Duodenal mucosa (tissue), 2 donors: Measurements from ENCODE around the gene CARD14.

Source experiments
- H3K27ac ChIP-seq: one replicate; pipeline ENCODE4 v1.7.0; 2013; ENCODE audit warnings: low read depth, low read length
- H3K27me3 ChIP-seq, 2 donors: one replicate each; pipeline ENCODE4 v1.7.0; 2013; ENCODE audit warnings: low read length in 2 of 2, control low read depth in 1 of 2; ENCODE audit not compliant: insufficient read depth in 2 of 2, control insufficient read depth in 1 of 2
- H3K36me3 ChIP-seq, 2 donors: one replicate each; pipeline ENCODE4 v1.7.0; 2013; ENCODE audit warnings: low read length in 2 of 2, control low read depth in 1 of 2; ENCODE audit not compliant: insufficient read depth in 2 of 2, control insufficient read depth in 1 of 2
- H3K4me1 ChIP-seq, 2 donors: one replicate each; pipeline ENCODE4 v1.7.0; 2013; ENCODE audit warnings: low read length in 2 of 2, control low read depth in 1 of 2; ENCODE audit not compliant: insufficient read depth in 2 of 2, control insufficient read depth in 1 of 2
- H3K4me3 ChIP-seq, 2 donors: one replicate each; pipeline ENCODE4 v1.7.0; 2013; ENCODE audit warnings: low read length in 2 of 2, low read depth in 1 of 2
- H3K9ac ChIP-seq, 2 donors: one replicate each; pipeline ENCODE4 v1.7.0; 2013; ENCODE audit warnings: low read length in 2 of 2, low read depth in 1 of 2
- H3K9me3 ChIP-seq, 2 donors: one replicate each; pipeline ENCODE4 v1.7.0; 2013; ENCODE audit warnings: low read length in 2 of 2, control low read depth in 1 of 2; ENCODE audit not compliant: control insufficient read depth in 1 of 2

Gene CARD14

DNA sequence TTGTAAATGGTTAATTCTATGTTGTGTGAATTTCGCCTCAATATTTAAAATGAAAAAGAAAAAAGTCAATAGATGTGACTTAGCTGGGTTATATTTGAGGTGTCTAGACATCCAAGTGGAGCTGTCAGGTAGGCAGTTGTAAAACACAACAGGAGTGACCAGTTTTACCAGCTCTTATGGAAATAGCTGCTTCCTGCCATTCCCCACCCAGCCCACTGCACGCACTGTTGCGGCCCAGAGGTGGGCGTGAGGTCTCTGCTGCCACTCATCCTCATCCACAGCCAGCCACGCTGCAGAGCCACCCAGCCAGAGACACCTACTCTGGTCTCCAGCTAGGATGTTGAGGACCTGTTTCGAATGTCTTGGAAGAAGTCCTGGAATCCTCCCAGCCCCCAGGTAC is 3.4 kb upstream of the CARD14 start:
- no peaks in the 10 kb centered on the region for H3K4me1 ChIP-seq
- no peaks in the 10 kb centered on the region for H3K36me3 ChIP-seq
- H3K27ac ChIP-seq, result no peak overlapping the region
- H3K27me3 ChIP-seq, result peaks cover 0 to 3% of the 10 kb centered on the region in 2 donors
- H3K9ac ChIP-seq, result no peak overlapping the region
- H3K4me3 ChIP-seq, result no peak overlapping the region
- no peaks in the 10 kb centered on the region for H3K9me3 ChIP-seq

DNA sequence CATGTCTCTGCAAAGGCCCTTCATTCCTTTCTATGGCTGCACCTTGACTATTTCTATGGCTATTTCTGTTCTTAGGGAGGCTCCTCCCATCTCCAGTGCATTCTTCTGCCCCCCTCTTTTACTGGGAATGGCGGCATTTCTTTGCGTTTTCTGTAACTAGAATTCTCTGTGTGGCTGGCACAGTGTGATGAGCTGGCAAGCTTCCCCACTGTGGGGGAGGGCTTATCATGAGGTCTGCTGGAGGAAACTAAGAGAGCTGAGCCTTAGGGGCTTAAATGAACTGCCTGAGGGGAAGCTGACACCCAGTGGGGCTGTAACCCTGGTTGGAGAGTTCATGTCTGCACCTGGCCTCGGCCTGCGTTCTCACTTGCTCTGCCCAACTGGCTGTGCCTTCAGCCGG is 1.5 kb upstream of the CARD14 start:
- Histone ChIP-seq H3K9ac (no peak overlapping the region), H3K4me1 (no peaks in the 10 kb centered on the region), H3K27me3 (peaks cover 0 to 3% of the 10 kb centered on the region in 2 donors), H3K27ac (no peak overlapping the region), H3K36me3 (no peaks in the 10 kb centered on the region), H3K9me3 (no peaks in the 10 kb centered on the region), H3K4me3 (no peak overlapping the region)

DNA sequence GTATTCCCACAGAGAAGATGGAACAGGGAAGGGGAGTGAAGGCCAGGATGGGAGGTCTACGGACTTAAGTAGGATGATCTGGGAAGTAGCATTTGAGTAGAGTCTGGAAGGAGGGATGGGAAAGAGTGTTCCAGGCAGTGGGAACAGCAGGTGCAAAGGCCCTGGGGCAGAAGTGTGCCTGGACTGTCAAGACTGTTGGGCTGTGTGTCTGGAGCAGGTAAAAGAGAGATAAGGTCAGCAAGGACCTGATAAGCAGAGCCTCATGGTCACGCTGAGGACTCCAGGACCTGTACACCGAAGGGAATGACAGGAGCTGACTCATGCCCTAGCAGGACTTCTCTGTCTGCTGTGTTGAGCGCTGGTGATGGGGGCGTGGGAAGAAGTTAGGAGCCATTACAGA is 723 bp upstream of the CARD14 start:
- Histone ChIP-seq H3K36me3 (no peaks in the 10 kb centered on the region), H3K27me3 (peaks cover 0 to 3% of the 10 kb centered on the region in 2 donors), H3K27ac (no peak overlapping the region)

DNA sequence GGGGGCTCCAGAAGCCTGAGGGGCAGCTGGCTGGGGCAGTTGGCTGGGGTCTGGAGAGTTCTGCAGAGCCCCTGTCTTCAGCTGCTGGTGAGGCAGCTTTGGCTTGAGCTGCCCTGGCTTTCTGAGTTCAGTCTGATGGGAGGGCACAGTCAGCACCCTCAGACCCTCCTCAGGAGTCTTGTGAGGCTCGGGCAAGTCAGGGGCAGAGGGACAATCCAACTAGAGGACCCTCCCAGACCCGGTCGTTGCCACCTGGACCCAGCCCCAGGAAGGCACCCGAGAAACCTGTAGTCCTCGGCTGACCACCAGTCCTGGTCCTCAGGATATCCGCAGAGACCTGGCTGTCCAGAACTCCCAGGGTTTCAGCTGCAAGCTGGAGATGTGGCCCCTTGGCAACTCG is 1.9 kb downstream of the CARD14 start:
- no peaks in the 10 kb centered on the region for H3K9me3 ChIP-seq
- peaks cover 0 to 3% of the 10 kb centered on the region in 2 donors for H3K27me3 ChIP-seq
- no peak overlapping the region for H3K4me3 ChIP-seq
- H3K27ac ChIP-seq, result no peak overlapping the region
- no peaks in the 10 kb centered on the region for H3K4me1 ChIP-seq
- no peak overlapping the region for H3K9ac ChIP-seq
- H3K36me3 ChIP-seq, result no peaks in the 10 kb centered on the region

More for the DNA sequence above, 723 bp upstream of the CARD14 start:
- no peak overlapping the region for H3K9ac ChIP-seq
- H3K4me1 ChIP-seq, result no peaks in the 10 kb centered on the region
- H3K9me3 ChIP-seq, result no peaks in the 10 kb centered on the region
- H3K4me3 ChIP-seq, result no peak overlapping the region

DNA sequence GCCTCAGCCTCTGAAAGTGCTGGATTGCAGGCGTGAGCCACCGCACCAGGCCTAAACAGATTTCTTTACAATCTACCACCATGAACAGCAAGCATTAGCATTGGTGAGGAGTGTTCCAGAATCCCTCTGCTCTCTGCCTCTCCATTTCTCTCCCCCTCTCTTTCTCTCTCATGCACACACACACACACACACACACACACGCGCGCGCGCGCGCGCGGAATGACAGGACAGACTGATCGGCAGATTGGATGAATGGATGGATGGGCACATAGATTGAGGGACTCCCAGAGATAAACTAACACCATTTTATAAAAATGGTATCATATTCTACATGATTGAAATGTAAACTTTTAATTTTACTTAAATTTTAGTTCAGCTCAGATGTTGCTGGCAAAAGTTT is 3.3 kb downstream of the CARD14 start:
- H3K27me3 ChIP-seq, result peaks cover 0 to 3% of the 10 kb centered on the region in 2 donors
- H3K36me3 ChIP-seq, result no peaks in the 10 kb centered on the region
- no peak overlapping the region for H3K9ac ChIP-seq
- H3K4me1 ChIP-seq, result peaks cover 5% of the 10 kb centered on the region in 2 donors
- H3K27ac ChIP-seq, result no peak overlapping the region
- no peak overlapping the region for H3K4me3 ChIP-seq
- H3K9me3 ChIP-seq, result no peaks in the 10 kb centered on the region

- Histone ChIP-seq H3K9ac (no peak overlapping the region), H3K27me3 (peaks cover 0 to 3% of the 10 kb centered on the region in 2 donors), H3K9me3 (no peaks in the 10 kb centered on the region), H3K36me3 (no peaks in the 10 kb centered on the region), H3K27ac (no peak overlapping the region), H3K4me3 (no peak overlapping the region), H3K4me1 (peaks cover 6 to 8% of the 10 kb centered on the region in 2 donors)
These were observed 4.1 kb downstream of the CARD14 start for GRCh38 chr17:80173916-80174315.

DNA sequence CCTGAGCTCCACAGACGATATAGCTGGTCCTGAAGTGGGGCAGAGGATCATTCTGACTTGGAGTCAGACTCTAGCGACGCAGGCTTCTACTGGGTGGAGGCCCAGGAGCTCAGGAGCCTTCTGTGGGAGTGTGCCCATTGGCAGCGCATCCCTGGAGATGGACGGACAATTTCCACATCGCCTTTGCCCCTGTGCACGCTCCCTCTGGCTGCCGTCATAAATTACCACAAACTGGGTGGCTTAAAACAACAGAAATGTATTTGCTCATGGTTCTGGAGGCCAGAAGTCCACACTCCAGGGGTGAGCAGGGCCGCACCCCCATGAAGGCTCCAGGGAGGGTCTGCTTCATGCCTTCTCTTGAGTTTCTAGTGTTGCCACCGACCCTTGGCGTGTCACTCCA is 6.9 kb downstream of the CARD14 start:
- H3K27me3 ChIP-seq, result no peaks in the 10 kb centered on the region
- no peaks in the 10 kb centered on the region for H3K36me3 ChIP-seq
- H3K9me3 ChIP-seq, result no peaks in the 10 kb centered on the region
- H3K4me3 ChIP-seq, result no peak overlapping the region
- peaks cover 6 to 8% of the 10 kb centered on the region in 2 donors for H3K4me1 ChIP-seq
- H3K27ac ChIP-seq, result no peak overlapping the region
- no peak overlapping the region for H3K9ac ChIP-seq

DNA sequence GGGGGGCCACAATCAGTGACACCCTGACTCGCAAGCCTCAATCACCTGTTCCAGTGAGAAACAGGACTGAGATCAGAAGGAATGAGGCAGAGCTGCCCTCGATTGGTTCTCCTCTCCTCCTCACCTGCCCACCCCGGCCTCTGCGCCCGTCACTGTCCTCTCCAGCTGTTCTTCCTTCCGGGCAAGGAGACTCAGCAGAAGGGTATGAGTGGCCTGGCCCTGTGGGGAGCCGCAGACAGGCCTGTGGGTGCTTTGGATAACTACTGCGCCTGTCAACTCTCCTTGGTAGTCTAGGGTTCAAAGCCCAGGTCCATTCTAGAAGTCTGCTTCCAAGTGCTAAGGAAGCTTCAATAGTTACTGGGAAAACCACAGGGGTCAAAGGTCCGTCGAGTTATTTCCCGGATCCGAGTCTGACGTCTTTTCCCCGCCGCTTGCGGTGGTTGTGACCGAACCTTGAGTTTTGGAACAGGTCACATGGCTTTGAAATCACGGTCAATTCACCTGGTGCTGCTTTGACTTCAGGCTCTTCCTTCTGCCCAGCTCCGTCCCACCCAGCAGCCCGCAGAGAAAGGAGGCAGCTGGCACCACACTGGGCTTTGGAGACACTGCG is 8.3 kb downstream of the CARD14 start:
- Histone ChIP-seq H3K36me3 (no peaks in the 10 kb centered on the region), H3K27ac (no peak overlapping the region), H3K4me3 (peak overlapping the region; percentile 55 to 63), H3K27me3 (no peaks in the 10 kb centered on the region), H3K4me1 (peaks cover 6 to 8% of the 10 kb centered on the region in 2 donors), H3K9me3 (no peaks in the 10 kb centered on the region), H3K9ac (no peak overlapping the region)

DNA sequence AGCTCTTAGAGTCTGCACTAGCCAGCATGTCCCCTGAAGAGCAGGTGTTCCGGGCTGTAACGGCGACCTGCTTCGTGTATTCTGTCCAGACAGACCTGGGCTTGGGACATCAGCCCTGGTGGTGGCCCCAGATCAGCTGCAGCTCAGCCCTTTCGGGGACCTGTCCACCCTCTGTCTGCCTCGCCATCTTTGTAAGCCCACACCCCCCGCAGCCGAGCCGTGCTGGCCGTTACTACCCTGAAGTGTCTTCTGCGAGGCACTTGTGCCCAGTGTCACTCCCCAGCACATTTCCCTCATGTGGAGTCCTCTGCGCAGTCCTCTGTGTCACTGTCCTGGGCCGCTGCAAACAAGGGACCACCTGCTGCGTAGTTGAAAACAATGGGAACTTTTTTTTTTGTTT is 10.4 kb downstream of the CARD14 start:
- H3K4me1 ChIP-seq, result peaks cover 6 to 8% of the 10 kb centered on the region in 2 donors
- no peak overlapping the region for H3K4me3 ChIP-seq
- no peak overlapping the region for H3K9ac ChIP-seq
- H3K27me3 ChIP-seq, result no peaks in the 10 kb centered on the region
- no peaks in the 10 kb centered on the region for H3K9me3 ChIP-seq
- no peaks in the 10 kb centered on the region for H3K36me3 ChIP-seq
- no peak overlapping the region for H3K27ac ChIP-seq

- Histone ChIP-seq H3K9me3 (no peaks in the 10 kb centered on the region), H3K36me3 (no peaks in the 10 kb centered on the region), H3K9ac (no peak overlapping the region), H3K4me1 (peaks cover 6 to 8% of the 10 kb centered on the region in 2 donors), H3K27me3 (no peaks in the 10 kb centered on the region), H3K27ac (no peak overlapping the region), H3K4me3 (no peak overlapping the region)
These were observed 11.6 kb downstream of the CARD14 start for GRCh38 chr17:80181431-80181830.
